ENCODE results near the gene CREB3L2.
"Not testable (repeated sequence)": the region's sequence is repeated elsewhere in the genome, so short reads cannot be mapped to it uniquely, and the experiment has no call there.

Gene CREB3L2, protein sequence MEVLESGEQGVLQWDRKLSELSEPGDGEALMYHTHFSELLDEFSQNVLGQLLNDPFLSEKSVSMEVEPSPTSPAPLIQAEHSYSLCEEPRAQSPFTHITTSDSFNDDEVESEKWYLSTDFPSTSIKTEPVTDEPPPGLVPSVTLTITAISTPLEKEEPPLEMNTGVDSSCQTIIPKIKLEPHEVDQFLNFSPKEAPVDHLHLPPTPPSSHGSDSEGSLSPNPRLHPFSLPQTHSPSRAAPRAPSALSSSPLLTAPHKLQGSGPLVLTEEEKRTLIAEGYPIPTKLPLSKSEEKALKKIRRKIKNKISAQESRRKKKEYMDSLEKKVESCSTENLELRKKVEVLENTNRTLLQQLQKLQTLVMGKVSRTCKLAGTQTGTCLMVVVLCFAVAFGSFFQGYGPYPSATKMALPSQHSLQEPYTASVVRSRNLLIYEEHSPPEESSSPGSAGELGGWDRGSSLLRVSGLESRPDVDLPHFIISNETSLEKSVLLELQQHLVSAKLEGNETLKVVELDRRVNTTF

DNA sequence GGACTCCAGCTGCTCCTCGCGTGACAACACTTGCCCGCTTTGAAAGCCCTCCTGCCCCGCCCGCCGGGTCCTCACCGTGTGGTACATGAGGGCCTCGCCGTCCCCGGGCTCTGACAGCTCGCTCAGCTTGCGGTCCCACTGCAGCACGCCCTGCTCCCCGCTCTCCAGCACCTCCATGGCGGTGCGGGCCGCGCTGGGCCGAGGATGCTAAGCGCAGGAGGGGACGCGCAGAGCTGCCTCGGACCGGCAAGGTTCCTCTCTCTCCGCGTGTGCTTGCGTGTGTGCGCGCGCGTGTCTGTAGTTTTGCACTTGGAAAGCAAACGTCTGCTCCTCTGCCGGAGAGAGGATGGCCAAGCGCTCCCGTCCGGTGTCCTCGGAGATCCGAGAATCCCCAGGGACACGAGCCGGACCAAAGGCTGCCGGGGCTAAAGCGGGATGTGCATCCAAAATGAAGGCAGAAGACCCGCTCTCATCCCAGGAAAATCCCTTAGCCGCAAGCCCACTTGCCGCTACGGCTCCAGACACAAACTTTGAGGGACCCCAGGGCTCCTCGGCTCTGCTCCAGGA, at the start of gene CREB3L2:
Gene CREB3L2 (minus strand): TSS at position 558 of the 567 bp plus-strand sequence. CDS start 381 bp downstream, at position 177.
- peak; percentile 65 for DNase-seq

DNA sequence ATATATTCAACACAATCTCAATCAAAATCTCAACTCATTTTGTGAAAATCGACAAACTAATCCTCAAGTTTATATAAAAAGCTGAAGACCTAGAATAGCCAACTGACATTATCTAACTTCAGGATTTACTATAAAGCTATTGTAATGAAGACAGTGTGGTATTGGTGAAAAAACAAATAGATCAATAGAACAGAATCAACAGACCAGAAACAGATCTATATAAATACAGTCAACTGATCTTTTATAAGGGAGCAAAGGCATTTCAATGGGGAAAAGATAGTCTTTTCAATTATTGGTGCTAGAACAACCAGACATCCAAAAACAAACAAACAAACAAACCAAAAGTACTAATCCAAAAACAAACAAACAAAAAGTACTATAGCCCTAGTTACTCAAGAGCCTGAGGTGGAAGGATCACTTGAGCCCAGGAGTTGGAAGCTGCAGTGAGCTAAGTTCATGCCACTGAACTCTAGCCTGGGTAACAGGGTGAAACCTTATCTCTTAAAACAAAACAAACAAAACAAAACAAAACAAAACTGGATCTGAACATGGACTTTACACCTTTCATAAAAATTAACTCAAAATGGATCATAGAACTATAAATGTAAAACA, 47.7 kb upstream of the CREB3L2 start:
- DNase-seq = no peak

DNA sequence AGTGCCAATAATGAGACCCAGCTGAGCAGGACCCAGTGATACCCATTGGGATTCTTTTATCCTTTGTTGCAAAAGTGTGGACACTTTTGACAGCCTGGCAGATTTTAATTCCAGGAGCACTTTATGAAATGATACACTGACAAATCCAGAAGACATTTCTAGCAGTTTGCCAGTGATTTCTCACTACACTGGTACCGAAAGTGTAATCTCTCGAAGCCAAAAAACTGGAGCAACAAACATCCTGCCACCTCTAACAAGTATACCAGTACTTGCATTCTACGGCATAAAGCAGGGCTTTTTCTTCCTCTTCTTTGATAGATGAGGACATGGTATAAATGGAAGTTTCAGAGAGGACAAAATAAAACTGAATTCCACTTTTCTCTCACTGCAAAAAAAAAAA, 46.0 kb upstream of the CREB3L2 start:
- DNase-seq = no peak

DNA sequence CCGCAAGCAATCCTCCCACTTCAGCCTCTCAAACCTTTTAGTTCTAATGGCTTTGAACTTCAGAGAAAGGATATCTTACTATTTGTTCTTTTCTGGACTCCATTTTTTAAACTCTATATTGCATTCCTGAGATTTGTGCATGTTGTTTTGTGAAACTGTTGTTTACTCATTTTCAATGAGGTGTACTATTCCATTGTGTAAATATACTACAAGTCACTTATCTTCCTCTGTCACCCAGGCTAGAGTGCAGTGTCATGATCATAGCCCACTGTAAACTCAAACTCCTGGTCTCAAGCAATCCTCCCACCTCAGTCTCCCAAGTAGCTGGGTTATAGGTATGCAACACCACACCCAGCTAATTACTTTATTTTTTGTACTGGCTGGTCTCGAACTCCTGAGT, 43.0 kb upstream of the CREB3L2 start:
- no peak for DNase-seq

DNA sequence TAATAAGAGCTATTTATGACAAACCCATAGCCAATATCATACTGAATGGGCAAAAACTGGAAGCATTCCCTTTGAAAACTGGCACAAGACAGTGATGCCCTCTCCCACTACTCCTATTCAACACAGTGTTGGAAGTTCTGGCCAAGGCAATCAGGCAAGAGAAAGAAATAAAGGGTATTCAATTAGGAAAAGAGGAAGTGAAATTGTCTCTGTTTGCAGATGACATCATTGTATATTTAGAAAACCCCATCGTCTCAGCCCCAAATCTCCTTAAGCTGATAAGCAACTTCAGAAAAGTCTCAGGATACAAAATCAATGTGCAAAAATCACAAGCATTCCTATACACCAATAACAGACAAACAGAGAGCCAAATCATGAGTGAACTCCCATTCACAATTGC, 38.2 kb upstream of the CREB3L2 start:
- not testable (repeated sequence) for DNase-seq

DNA sequence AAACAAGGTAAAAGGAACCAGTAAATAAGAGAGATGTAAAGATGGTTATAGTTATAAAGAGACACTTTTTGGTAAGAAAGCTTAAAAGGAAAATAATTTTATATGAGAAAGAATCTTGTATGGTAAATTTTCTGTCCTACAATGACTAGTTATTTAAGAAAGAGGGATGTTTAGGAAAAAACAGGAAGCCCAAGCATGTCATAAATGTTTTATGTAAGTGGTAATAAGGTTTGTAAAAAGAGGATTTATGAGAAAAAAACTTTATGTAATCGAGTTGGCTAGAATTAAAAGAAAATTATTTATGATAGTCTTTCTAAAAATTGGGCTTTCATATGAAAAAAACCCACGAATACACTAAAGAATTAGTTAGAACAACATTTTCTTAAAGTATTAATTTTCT, 34.2 kb upstream of the CREB3L2 start:
- DNase-seq = no peak

DNA sequence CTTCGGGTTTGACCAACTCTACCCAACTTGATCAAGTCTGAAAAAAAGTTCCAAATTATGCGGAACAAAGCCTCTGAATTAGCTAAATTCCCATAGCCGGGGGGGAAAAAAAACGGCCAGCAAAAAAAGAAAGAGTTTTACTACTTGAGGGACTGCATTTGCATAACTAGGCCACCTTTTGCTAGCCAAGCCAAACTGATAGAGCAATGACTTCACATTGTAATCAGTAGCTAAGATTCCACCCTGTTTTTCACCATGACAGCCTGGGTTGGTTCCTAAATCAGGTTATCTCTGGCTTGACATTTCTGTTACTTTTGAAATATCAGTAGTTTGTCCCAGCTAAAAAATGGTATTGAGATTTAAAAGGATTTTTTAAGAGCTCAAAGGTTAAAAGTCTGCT, 31.4 kb upstream of the CREB3L2 start:
- DNase-seq = no peak

DNA sequence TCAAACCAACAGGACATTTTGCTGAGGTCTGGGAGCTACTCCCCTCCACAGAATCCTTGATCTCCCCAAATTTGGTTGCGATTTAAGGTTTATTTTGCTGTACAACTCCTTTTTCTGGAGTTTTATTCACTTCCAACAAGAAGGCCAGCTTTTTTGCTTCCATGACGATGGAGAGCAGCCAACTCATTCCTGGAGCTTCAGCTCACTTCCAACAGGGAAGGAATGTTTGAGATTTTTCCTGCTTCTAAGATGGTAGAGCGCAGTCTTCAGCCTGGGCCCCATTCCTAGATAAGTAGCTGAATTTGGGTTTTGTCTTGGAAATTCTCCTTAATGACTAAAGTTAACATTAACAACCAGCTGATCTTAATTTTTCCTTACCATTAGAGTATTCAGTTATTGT, 30.9 kb upstream of the CREB3L2 start:
- DNase-seq = no peak

DNA sequence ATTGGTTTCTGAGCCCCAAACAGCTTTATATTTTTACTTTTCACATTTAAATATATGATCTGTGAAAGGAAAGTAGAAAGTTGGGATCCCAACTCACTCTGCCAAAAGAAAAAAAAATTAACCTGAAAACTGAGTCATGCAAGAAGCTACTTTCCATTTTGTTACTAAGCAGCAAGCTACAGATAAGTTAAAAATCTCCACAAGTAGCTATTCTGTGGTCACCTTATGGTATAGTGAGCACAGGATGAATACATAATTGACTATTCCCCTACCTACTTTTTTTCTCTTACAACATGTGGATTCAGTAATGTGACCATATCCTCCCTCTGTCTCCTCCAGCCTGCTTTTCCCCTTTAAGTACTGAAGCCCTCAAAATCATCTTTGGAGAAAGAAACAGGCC, 30.3 kb upstream of the CREB3L2 start:
- DNase-seq = no peak

DNA sequence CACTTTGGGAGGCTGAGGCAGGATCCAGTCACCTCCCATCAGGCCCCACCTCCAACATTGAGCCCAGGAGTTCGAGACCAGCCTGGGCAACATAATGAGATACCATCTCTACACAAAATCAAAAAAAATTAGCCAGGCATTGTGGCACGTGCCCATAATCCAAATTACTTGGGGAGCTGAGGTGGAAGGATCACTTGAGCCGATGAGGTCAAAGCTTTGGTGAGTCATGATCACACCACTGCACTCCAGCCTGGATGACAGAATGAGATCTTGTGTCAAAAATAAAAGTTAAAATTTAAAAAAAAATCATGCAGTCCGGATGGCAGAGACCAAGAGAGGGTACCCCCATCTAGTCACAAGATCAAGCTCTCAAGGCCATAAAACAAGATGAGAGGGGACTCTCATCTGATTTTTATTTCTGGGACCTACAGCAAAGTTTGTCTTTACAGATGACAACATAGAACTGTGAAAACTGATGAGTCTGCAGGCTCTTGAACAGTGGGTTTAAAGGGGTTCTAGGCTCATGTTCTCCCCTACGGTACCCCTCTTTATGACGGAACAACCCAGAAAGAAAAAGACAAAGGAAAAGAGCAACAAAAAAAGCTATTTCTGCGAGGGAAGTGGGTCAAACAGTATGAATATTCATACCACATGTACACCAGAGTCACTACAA, 28.9 kb upstream of the CREB3L2 start:
- DNase-seq = no peak

DNA sequence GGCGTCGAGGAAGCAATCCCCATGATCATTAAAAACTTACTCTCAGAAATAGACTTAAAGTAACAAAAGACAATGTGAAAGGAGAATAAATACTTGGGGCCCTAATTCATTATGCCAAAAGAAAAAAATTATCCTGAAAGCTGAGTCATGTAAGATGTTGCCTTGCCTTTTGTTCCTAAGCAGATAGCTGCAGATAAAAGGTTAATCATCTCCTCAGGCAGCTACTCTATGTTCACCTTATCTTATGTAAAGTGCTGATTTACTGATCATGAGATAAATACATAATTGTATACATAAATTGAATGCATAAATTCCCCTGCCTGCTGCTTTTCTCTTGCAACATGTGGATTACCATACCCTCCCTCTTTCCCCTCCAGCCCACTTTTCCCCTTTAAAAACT, 28.1 kb upstream of the CREB3L2 start:
- no peak for DNase-seq

DNA sequence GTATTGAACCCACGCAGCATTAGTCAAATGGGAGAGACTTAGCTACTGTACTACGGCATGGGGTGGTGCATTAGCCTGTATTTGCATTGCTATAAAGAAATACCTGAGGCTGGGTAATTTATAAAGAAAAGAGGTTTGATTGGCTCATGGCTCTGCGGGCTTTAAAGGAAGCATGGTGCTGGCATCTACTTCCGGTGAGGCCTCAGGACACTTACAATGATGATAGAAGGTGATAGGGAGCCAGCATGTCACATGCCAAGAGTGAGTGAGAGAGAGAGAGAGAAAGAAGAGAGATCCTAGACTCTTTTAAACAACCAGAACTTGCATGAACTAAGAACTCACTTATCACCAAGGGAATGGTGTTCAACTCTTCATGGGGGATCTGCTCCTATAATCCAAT, 27.2 kb upstream of the CREB3L2 start:
- no peak for DNase-seq

DNA sequence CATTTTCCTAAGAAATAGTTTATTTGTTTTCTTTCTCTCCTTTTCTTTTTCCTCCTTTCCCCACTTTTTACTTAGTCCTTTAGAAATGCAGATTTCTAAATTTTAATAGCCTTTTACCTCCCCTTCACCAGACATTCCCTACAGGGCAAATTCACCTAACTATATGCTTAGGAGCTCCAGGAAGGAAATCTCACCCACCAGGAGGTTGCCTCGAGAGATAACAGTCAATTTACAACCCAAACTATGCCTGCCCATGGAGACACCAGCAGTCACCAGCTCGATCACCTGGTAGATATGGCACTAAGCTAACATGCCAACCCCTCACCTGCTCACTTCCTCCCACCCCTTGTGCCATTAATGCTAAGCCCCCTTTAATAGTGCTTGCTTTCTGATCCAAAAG, 25.2 kb upstream of the CREB3L2 start:
- DNase-seq = no peak

DNA sequence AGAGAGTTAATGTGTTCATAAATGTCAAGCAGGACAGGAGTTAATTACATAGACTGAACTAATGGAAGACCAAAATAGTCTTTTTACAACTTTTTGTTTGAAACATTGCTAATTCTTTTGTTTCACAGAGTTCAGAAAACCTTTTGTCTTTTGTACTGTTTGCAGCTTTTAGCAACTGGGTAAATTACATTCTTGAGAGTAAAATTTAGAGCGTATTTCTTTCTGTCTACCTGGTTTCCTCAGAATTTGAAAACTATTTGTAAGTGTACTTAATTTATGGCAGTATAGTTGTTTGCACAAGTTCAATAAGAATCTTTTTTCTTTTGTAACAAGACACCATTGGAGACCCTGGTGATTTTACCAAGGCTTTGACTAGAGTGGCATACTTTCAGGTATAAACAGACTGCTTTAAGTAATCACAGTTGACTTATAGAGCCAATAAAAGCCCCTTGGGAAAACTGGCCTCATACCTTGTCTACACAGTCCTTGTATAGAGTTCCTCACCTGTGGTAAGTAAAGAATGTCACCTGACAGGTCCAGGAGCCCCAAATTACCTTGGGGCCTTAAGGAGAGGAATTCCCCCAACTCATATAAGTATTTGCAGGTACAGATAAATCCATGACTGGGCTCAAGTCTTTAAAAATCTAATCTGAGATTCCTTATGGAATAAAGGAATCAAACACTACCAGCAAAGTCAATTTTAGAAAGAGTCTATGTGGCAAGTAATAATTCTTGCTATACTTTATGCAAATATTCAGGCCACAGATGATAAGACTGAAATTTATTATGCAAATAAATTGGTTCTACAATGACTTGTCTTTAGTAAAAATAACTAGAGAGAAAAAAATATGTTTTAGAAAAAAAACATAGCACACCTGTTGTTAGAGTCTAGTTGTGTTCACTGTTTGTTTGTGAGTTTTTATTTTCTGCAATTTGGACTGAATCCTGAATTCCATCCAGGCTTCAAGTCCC, 23.6 kb upstream of the CREB3L2 start:
- no peak for DNase-seq

DNA sequence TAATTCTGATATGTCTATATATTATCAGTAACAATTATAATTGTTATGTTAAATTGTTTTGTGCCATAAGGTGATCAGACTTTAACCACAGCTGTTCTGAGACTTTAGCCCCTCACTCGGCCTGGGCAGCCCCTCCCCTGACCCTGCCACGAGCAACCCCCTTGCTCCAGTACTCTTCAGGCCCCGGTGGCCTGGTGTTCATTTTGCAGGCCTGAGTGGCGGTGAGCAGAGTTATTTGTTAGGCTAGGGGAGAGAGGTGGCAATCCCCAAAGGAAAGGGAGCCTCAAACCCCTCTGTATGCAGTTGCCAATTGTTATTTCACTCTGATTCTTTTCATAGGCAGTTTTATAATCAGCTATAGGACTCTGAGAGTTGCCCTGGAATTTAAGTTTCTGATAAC, 22.9 kb upstream of the CREB3L2 start:
- no peak for DNase-seq

DNA sequence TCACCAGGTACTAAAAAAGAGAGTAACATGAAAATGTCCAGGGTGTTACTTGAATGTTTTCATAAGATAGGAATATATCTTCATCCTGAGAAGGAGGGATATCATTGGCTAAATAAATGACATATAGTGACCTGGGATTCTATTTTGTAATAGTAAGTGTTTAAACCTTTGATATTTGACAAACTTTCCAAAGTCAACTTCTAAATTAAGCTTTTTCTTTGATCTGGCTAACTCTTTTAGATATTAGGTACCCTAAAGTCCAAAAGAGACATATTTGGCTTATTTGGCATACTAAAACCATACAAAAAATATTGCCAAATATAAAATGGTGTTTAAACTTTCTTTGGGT, 22.4 kb upstream of the CREB3L2 start:
- no peak for DNase-seq

DNA sequence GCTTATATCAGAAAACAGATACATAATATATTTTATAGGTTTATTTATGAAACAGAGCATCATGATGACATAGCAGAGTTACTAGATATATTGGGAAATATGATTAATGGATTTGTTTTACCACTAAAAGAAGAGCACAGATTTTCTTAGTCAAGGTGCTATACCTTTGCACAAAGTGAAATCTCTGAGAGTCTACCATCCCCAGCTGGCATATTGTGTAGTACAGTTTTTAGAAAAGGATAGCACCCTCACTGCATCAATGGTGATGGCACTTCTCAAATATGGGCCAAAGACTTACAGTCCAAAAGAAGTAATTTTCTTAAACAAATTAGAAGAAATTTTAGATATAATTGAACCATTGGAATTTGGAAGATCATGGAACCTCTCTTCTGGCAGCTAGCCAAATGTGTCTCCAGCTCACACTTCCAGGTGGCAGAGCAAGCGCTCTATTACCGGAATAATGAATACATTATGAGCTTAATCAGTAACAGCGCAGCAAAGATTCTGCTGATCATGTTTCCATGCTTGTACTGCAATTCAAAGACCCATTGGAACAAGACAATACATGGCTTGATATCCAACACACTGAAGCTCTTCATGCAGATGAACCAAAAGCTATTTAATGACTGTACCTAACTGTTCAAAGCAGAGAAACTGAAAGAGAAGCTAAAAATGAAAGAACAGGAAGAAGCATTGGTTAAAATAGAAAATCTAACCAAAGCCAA, 21.9 kb upstream of the CREB3L2 start:
- peak; percentile 26 for DNase-seq

DNA sequence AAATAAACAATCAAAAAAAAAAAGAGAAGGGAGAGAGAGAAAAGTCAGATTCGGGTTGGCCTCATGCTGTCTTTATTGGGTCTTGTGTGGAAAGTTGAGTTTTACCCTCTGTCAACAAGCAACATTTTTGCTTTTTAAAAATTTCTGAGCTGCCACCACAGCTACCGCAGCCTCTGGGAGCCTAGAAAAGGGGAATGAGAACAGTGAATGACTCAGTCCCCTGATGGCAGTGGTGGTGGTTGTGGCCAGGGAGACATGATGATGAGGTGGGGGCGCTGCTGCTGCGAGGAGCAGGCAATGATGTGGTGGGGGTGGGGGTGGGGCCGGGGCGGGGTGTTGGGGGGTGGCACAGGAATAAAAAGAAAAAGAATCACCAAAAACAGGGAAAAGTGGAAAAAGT, 20.0 kb upstream of the CREB3L2 start:
- DNase-seq = no peak

DNA sequence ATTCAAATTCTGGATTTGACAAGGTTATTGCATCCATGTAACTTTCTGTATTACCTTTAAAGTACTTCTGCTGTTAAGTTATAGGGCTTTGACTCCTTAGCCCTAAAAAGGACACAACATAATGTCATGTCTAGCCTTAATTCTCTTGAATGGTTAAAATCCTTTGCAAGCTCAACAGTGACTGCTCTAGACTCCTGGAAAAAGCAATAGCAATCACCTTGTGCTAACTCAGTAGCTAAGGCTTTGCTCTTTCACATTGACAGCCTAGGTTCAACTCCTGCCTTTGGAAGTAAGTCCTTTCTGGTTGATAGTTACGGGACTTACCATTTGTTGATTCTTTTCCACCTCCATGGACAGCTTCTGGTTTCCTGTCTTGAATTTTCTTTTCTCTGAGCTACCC, 16.1 kb upstream of the CREB3L2 start:
- DNase-seq = no peak

DNA sequence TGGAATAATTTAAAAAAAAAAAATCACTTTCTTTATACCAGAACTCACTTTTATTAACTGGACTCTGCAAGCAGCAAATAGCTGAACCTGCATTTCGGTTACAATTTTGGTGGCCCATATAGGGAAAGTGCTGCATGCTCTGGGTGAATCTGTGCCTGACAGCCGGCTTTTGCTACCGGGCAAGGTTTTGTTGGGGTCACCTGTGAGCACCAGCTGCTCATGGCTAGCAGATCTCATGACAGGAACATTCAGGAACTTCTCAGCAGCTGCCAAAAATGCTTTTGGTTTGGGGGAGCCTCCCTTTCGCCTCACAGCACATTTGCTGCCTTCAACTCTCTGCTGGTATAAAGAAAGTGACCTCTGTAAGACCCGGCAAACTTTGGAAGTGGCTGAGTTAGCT, 13.2 kb upstream of the CREB3L2 start:
- no peak for DNase-seq

DNA sequence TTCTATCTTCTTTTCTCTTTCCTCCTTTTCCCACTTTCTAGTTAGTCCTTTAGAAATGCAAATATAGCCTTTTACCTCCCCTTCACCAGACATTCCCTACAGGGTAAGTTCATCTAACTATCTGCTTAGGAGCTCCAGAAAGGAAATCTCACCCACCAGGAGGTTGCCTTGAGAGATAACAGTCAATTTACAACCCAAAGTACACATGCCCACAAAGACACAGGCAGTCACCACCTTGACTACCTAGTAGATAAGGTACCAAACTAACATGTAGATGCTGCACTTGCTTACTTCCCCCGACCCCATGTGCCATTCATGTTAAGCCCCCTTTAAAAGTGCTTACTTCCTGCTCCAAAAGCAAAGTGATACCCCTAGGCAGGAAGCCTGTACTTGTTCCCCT, 12.8 kb upstream of the CREB3L2 start:
- no peak for DNase-seq

DNA sequence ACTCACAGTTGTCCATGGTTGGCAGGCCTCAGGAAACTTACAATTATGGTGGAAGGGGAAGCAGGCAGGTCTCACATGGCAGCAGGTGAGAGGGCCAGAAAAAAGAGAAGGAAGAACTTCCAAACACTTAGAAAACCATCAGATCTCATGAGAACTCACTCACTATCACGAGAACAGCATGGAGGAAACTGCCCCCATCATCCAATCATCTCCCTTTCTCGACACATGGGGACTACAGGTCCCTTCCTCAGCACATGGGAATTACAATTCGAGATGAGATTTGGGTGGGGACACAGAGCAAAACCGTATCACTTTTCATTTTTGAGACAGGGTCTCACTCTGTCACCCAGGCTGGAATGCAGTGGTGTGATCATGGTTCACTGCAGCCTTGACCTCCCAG, 12.3 kb upstream of the CREB3L2 start:
- DNase-seq = not testable (repeated sequence)

All from NCI-H2171 treated with DMSO at 0.1 percent for 48 hours (cell line).